Astrocyte of the spinal cord (primary cell): Measurements from ENCODE around the gene CFAP46.
"Not testable (repeated sequence)": the region's sequence is repeated elsewhere in the genome, so short reads cannot be mapped to it uniquely, and the experiment has no call there.

Source experiments
- DNase-seq: peaks from one replicate; pipeline ENCODE4 v3.0.0; 2011; ENCODE audit warnings: low read depth, low spot score
- H3K4me3 ChIP-seq: 2 replicates; pipeline ENCODE4 v1.5.1; 2011; ENCODE audit warnings: low read depth, mild to moderate bottlenecking, low read length, moderate library complexity
- CTCF ChIP-seq: IDR thresholded peaks from 2 replicates; pipeline ENCODE4 v1.5.1; 2012; ENCODE audit warnings: low read depth, mild to moderate bottlenecking, low read length, inconsistent platforms
- in situ Hi-C: cut with HindIII; loops from 2 replicates; pipeline ENCODE4 v1.10.0; 2017; ENCODE audit warnings: low sequenced_read_pairs

Gene CFAP46

GRCh38 chr10:132793871-132794849, 148.2 kb downstream of the CFAP46 start:
- no peak for TF ChIP-seq CTCF
- in situ Hi-C loops: no loop called here
- no peak overlapping the region for H3K4me3 ChIP-seq
- DNase-seq: no peak

GRCh38 chr10:132793213-132793612, 149.2 kb downstream of the CFAP46 start:
- in situ Hi-C loops: no loop called here
- H3K4me3 ChIP-seq: no peak overlapping the region
- no peak for DNase-seq
- no peak for TF ChIP-seq CTCF

DNA sequence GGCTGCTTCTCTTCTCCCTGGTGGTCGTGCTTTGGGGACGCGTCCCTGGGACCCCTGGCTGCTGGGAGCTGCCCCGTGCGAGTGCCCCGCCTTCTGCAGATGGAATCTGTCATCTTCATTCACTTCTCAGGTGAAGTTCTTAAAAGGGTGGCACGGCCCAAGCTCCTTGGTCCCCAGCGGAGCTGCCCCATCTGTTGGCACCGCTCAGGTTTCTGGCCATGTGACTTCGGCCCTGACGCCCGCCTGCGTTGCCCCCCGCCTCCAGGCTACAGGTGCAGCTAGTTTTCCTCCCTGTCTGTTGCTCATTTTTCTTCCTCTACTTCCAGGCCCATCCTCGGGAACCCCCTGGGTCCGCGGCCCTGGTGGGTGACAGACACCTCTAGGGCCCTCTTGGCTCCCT, 149.6 kb downstream of the CFAP46 start:
- H3K4me3 ChIP-seq: no peak overlapping the region
- in situ Hi-C loops: no loop called here
- DNase-seq: no peak
- no peak for TF ChIP-seq CTCF

GRCh38 chr10:132792099-132792498, 150.3 kb downstream of the CFAP46 start:
- H3K4me3 ChIP-seq, in situ Hi-C loops, DNase-seq: not testable (repeated sequence)

DNA sequence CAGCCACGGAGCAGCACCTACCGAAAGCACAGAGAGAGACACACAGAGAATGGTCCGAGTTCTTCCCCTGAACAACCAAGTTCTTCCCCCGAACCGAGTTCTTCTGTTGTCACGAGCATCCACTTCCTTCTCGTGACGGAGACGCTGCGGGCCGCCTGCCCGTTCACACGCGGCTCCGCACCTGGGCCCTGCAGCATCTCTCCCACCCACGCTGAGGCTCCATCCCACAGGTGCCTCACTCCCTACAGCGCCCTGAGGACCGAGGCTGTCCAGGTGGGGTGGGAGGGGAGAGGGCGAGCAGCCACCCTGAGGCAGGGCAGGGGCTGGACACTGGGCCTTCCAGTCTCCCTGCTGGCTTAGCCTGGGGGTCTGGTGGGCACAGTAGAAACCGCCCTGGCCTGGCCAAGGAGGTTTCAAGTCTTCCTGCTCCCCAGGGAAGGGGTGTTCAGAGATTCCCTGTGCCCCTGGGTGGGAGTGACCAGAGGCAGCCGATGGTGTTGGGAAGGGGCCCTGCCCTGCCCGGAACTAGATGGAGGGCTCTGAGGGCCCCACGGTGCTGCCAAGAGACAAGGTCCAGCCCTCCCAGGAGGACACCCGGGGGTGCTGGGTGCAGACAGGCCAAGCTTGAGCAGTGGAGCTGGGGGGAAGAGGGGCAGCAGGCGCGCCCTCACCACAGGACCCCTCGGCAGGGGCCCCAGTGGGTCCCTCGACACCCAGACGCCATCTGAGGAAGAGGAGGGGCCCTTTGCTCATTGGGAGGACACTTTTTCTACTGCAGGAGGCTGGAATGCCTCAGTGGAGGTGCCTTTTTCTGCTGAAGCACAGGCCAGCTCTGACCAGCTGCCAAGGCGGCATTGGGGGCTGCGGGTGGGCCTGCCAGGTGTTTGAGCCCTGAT, 151.2 kb downstream of the CFAP46 start:
- no peak for DNase-seq
- in situ Hi-C loops: no loop called here

GRCh38 chr10:132790470-132790869, 151.9 kb downstream of the CFAP46 start:
- no peak overlapping the region for H3K4me3 ChIP-seq
- TF ChIP-seq CTCF: no peak
- no peak for DNase-seq
- in situ Hi-C loops: no loop called here

More for the DNA sequence above, 151.2 kb downstream of the CFAP46 start:
- no peak for TF ChIP-seq CTCF
- H3K4me3 ChIP-seq: no peak overlapping the region
